ENCODE data around the gene COBL. TPM values are rescaled to one million over a fixed set of nuclear protein-coding genes. Genes with fewer than 3 reads are reported as not detected.

Gene COBL
- total and polyA plus RNA-seq, 10 of the 15 experiments (the other 5 are each of a cell fraction or from before 2014, with no cell fraction given), result 0.21 TPM; not detected in 9

- TF ChIP-seq, protein P1, sequence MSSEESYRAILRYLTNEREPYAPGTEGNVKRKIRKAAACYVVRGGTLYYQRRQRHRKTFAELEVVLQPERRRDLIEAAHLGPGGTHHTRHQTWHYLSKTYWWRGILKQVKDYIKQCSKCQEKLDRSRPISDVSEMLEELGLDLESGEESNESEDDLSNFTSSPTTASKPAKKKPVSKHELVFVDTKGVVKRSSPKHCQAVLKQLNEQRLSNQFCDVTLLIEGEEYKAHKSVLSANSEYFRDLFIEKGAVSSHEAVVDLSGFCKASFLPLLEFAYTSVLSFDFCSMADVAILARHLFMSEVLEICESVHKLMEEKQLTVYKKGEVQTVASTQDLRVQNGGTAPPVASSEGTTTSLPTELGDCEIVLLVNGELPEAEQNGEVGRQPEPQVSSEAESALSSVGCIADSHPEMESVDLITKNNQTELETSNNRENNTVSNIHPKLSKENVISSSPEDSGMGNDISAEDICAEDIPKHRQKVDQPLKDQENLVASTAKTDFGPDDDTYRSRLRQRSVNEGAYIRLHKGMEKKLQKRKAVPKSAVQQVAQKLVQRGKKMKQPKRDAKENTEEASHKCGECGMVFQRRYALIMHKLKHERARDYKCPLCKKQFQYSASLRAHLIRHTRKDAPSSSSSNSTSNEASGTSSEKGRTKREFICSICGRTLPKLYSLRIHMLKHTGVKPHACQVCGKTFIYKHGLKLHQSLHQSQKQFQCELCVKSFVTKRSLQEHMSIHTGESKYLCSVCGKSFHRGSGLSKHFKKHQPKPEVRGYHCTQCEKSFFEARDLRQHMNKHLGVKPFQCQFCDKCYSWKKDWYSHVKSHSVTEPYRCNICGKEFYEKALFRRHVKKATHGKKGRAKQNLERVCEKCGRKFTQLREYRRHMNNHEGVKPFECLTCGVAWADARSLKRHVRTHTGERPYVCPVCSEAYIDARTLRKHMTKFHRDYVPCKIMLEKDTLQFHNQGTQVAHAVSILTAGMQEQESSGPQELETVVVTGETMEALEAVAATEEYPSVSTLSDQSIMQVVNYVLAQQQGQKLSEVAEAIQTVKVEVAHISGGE (CRISPR knock-in tag; IDR thresholded peaks at IDR 0.05), result no peak
These were observed 41.7 kb downstream of the COBL start (continued) for GRCh38 chr7:51274955-51275354.

DNA sequence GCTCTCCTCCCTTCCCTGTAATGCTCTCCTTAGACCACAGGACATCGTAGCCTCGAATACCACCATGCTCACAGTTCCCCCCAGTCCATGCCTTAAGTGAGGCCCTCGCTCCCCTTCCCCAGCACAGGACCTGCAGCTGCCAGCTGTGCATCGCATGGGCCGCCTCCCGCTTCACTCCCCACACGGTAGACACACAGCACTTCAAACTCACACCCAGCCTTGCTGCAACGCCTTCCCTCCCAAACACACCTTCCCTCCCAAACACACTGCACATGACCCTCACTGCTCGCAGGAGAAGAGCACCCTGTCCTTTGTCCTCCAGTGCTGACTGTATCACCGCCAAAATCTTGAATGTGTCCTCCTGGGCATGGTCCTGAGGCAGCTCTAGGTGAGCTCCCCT is 42.6 kb downstream of the COBL start:
- Histone ChIP-seq H2AFZ (ENCODE audit: control insufficient read depth, low read depth, low read length) (no peak overlapping the region), H3K9me3 (replicated peaks; ENCODE audit: control insufficient read depth, insufficient read depth, low read length) (no peaks in the 10 kb centered on the region), H3K4me3 (no peak overlapping the region), H3K4me1 (ENCODE audit: control insufficient read depth, insufficient read depth, low read length) (no peaks in the 10 kb centered on the region), H3K79me2 (ENCODE audit: control insufficient read depth, insufficient read depth, low read length) (no peaks in the 10 kb centered on the region), H3K27ac (ENCODE audit: control insufficient read depth, insufficient read depth) (no peak overlapping the region), H3K9ac (ENCODE audit: control insufficient read depth, insufficient read depth, low read length) (no peak overlapping the region), H3K27me3 (replicated peaks in 1 of 2; ENCODE audit: control insufficient read depth in 2 of 2, insufficient read depth in 2 of 2, low read length in 1 of 2) (no peaks in the 10 kb centered on the region; a peak in 2 of 4 replicates), H3K36me3 (ENCODE audit: control insufficient read depth in 2 of 2, insufficient read depth in 2 of 2, low read length in 1 of 2) (no peaks in the 10 kb centered on the region), H4K20me1 (ENCODE audit: control insufficient read depth, insufficient read depth) (no peaks in the 10 kb centered on the region), H3K4me2 (ENCODE audit: control insufficient read depth, insufficient read depth) (no peak overlapping the region)
- intact Hi-C loops (cut with micrococcal nuclease; ENCODE audit: unreplicated experiment) (no loop called here), in situ Hi-C loops (cut with MboI) (no loop called here)
- SMC1A ChIA-PET (ENCODE audit: uncharacterized antibody, unreplicated experiment), result no interaction called here
- CTCF ChIA-PET, result no interaction called here
- RAD21 ChIA-PET (ENCODE audit: unreplicated experiment), result no interaction called here
- no peak for FAIRE-seq
- WGBS (ENCODE audit: insufficient coverage, insufficient replicate concordance, low lambda C conversion rate, missing lambda C conversion rate), result 34% methylated on average over 10 of the region's 10 CpGs
- no TSS peak for BruUV-seq (replicated peaks)
- no peak for DNase-seq (ENCODE audit: low read depth, low spot score)
- no peak for ATAC-seq
- POLR2A ChIA-PET, result no interaction called here
- TF ChIP-seq KAT2A (conservative IDR thresholded peaks at IDR 0.05; ENCODE audit: control insufficient read depth, low read depth, low read length) (no peak), NFYB (IDR thresholded peaks at IDR 0.05; ENCODE audit: insufficient read depth, low read depth, low read length) (no peak), ZNF207 (IDR thresholded peaks at IDR 0.05; ENCODE audit: borderline replicate concordance) (no peak), RAD51 (IDR thresholded peaks at IDR 0.05) (no peak), NR2C2 (IDR thresholded peaks at IDR 0.05; ENCODE audit: borderline replicate concordance, control insufficient read depth, insufficient read length, low read depth) (no peak), ZNF687 (IDR thresholded peaks at IDR 0.05) (no peak), TBL1XR1 (IDR thresholded peaks at IDR 0.05; ENCODE audit: low read depth, low read length) (no peak), ZZZ3 (IDR thresholded peaks at IDR 0.05; ENCODE audit: control insufficient read depth, insufficient read length, low read depth) (no peak), CUX1 (IDR thresholded peaks at IDR 0.05; ENCODE audit: insufficient replicate concordance, low read depth, low read length) (no peak)

Measured in GM12878 (cell line).